Epithelial cell of prostate (primary cell): Measurements from ENCODE around the gene FAM9B.

ENCODE experiments used
- DNase-seq: peaks from one replicate; pipeline ENCODE4 v3.0.0-alpha.2; 2011; ENCODE audit warnings: low read depth, low spot score
- H3K27ac ChIP-seq: fragments of 450-650 bp; 2 replicates; pipeline ENCODE4 v1.5.1; 2017; ENCODE audit warnings: mild to moderate bottlenecking

The FAM9B gene

DNA sequence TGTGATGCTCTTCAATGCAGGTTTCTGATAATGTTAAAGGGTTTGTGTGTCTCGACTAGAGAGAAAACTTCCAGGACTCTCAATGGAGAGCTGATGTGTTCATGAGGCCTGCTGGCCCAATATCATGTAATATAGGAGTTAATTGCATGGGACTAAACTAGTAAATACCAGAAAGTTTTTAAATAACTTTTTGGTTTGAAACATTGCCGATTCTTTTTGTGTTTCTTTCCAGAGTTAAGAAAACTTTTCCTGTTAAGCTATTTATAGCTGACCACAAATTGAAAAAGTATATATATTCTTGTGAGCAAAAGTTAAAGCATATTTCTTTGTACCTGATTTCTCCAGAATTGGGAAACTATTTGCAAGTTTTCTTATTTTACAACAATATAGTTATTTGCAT, 49.7 kb downstream of the FAM9B start:
- H3K27ac ChIP-seq = no peak overlapping the region
- no peak for DNase-seq

DNA sequence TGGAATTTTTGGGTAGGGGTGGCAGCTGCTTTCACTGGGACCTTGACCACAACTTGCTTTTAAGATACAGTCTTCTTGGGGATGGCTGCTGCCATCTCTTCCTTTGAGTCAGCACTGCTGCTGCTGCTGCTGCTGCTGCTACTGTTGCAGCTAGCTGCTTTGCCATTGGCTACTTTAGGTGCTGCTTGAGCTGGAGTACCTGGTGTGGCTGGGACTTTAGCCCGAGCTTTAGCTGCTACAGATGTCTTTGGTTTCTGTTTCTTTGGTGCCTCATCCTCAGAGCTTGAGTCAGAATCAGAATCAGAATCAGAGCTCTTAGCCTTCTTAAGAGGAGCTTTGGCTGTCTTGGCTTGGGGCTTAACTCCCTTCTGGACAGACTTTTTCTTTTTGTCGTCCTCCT, 52.2 kb downstream of the FAM9B start:
- DNase-seq = no peak
- H3K27ac ChIP-seq = no peak overlapping the region

DNA sequence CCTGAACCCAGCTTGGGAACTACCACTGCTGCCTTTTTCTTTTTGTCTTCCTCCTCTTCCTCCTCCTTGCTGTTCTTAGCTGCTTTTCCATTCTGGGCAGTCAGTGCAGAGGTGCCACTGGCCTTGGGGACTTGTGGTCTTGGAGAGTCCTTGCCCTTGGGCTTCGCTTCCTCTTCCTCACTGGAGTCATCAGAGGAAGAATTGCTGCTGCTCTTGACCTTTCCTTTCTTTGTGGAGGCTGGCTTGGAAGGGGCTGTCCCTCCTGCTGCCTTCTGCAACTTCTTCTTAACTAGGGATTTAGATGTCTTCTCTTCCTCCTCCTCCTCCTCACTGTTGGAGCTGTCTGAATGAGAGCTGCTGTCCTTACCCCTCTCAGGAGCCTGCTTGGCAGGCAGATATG, 53.2 kb downstream of the FAM9B start:
- H3K27ac ChIP-seq = no peak overlapping the region
- no peak for DNase-seq
